Osteocyte (in vitro differentiated cells): Measurements from ENCODE around the gene SLC6A15. TPM values are rescaled to one million over a fixed set of nuclear protein-coding genes. Genes with fewer than 3 reads are reported as not detected.

ENCODE experiments used
- DNase-seq: peaks from one replicate; pipeline ENCODE4 v3.0.0; 2021; ENCODE audit warnings: mixed read lengths; ENCODE audit not compliant: unreplicated experiment; ENCODE audit errors: extremely low spot score
- H3K27ac Mint-ChIP-seq: one replicate; pipeline ENCODE4 v1.8.0; 2021; ENCODE audit warnings: mild to moderate bottlenecking, mixed read lengths; ENCODE audit not compliant: unreplicated experiment
- H3K27me3 Mint-ChIP-seq: one replicate; pipeline ENCODE4 v1.8.0; 2021; ENCODE audit warnings: mixed read lengths; ENCODE audit not compliant: unreplicated experiment
- H3K36me3 Mint-ChIP-seq: one replicate; pipeline ENCODE4 v1.8.0; 2021; ENCODE audit warnings: mixed read lengths; ENCODE audit not compliant: unreplicated experiment
- H3K4me1 Mint-ChIP-seq: one replicate; pipeline ENCODE4 v1.8.0; 2021; ENCODE audit warnings: mixed read lengths; ENCODE audit not compliant: unreplicated experiment
- H3K4me3 Mint-ChIP-seq: one replicate; pipeline ENCODE4 v1.8.0; 2021; ENCODE audit warnings: mild to moderate bottlenecking, moderate library complexity, mixed read lengths; ENCODE audit not compliant: unreplicated experiment
- H3K9me3 Mint-ChIP-seq: one replicate; pipeline ENCODE4 v1.8.0; 2021; ENCODE audit warnings: mixed read lengths; ENCODE audit not compliant: unreplicated experiment
- CTCF ChIP-seq: fragments of 200-600 bp; sonication (generic); IDR thresholded peaks from 2 replicates; pipeline ENCODE4 v1.5.0; 2021; ENCODE audit warnings: antibody characterized with exemption, mild to moderate bottlenecking, moderate library complexity
- total RNA-seq: library from RNA; stranded (reverse); gene quantifications from 2 replicates; pipeline ENCODE4 v1.2.1, GENCODE V29; 2021

The SLC6A15 gene
- total RNA-seq, 1 donor from 2014 or later: not detected

- Mint-ChIP-seq H3K36me3 (no peaks in the 10 kb centered on the region), H3K27ac (no peak overlapping the region), H3K4me3 (no peak overlapping the region), H3K9me3 (no peaks in the 10 kb centered on the region), H3K4me1 (no peaks in the 10 kb centered on the region), H3K27me3 (peaks cover 33% of the 10 kb centered on the region)
- DNase-seq: no peak
- no peak for TF ChIP-seq CTCF
Measured at GRCh38 chr12:84875241-84875640, 37.4 kb downstream of the SLC6A15 start.

- H3K27ac Mint-ChIP-seq: no peak overlapping the region
- H3K27me3 Mint-ChIP-seq: peaks cover 33% of the 10 kb centered on the region
- DNase-seq: no peak
- H3K4me1 Mint-ChIP-seq: no peaks in the 10 kb centered on the region
- no peak for TF ChIP-seq CTCF
- no peaks in the 10 kb centered on the region for H3K9me3 Mint-ChIP-seq
- H3K36me3 Mint-ChIP-seq: no peaks in the 10 kb centered on the region
- H3K4me3 Mint-ChIP-seq: no peak overlapping the region
Measured at GRCh38 chr12:84874825-84875139, 37.8 kb downstream of the SLC6A15 start.

- no peaks in the 10 kb centered on the region for H3K9me3 Mint-ChIP-seq
- no peak overlapping the region for H3K4me3 Mint-ChIP-seq
- TF ChIP-seq CTCF: peak; percentile 73
- no peaks in the 10 kb centered on the region for H3K36me3 Mint-ChIP-seq
- no peak for DNase-seq
- H3K27me3 Mint-ChIP-seq: peaks cover 35% of the 10 kb centered on the region
- H3K4me1 Mint-ChIP-seq: no peaks in the 10 kb centered on the region
- H3K27ac Mint-ChIP-seq: no peak overlapping the region
Measured at GRCh38 chr12:84874125-84874824, 38.3 kb downstream of the SLC6A15 start.

GRCh38 chr12:84862186-84862585 lies 50.4 kb downstream of the SLC6A15 start:
- H3K27ac Mint-ChIP-seq: no peak overlapping the region
- no peaks in the 10 kb centered on the region for H3K9me3 Mint-ChIP-seq
- H3K36me3 Mint-ChIP-seq: no peaks in the 10 kb centered on the region
- H3K4me1 Mint-ChIP-seq: no peaks in the 10 kb centered on the region
- TF ChIP-seq CTCF: no peak
- peaks cover 20% of the 10 kb centered on the region for H3K27me3 Mint-ChIP-seq
- H3K4me3 Mint-ChIP-seq: no peak overlapping the region
- DNase-seq: no peak

- Mint-ChIP-seq H3K27me3 (peaks cover 22% of the 10 kb centered on the region), H3K9me3 (no peaks in the 10 kb centered on the region), H3K4me1 (no peaks in the 10 kb centered on the region), H3K36me3 (no peaks in the 10 kb centered on the region), H3K27ac (no peak overlapping the region), H3K4me3 (no peak overlapping the region)
- DNase-seq: no peak
- TF ChIP-seq CTCF: no peak
Measured at GRCh38 chr12:84860718-84861117, 51.9 kb downstream of the SLC6A15 start.
